Measurements from ENCODE around the gene ANHX. TPM values are rescaled to one million over a fixed set of nuclear protein-coding genes. Genes with fewer than 3 reads are reported as not detected.

ANHX gene
- total RNA-seq, 4 donors from 2014 or later: not detected

- 85 to 100% methylated on average over 1 of the region's 1 CpG for WGBS, 2 donors
- H3K4me3 ChIP-seq (ENCODE audit: low read depth, poor library complexity, severe bottlenecking): no peak overlapping the region
- TF ChIP-seq POLR2A (IDR thresholded peaks at IDR 0.05) (no peak), CTCF (IDR thresholded peaks at IDR 0.05) (no peak)
- intact Hi-C loops (cut with DNase I; ENCODE audit: low total_unique reads): no loop called here
- no peak for DNase-seq (ENCODE audit: low spot score in 2 of 2)
Observed at GRCh38 chr12:133172491-133172890, 63.2 kb downstream of the ANHX start.

Other genes starting within 250 kb of the ANHX start
- 10 to 100 TPM in 3 of 4 donors, 1 to 10 TPM in 1; 5.7 to 16.8 (median 14.1) TPM for gene ZNF26, start 249.5 kb downstream of the ANHX start, total RNA-seq
- 10 to 100 TPM; 15.7 to 18.9 (median 16.4) TPM for gene ZNF84, start 198.4 kb downstream of the ANHX start, total RNA-seq
- gene ZNF140, start 155.0 kb downstream of the ANHX start, total RNA-seq: 10 to 100 TPM; 10.3 to 21.5 (median 18.5) TPM
- gene ZNF891, start 105.6 kb downstream of the ANHX start, total RNA-seq: 1 to 10 TPM; 1.0 to 1.6 (median 1.4) TPM
- 1 to 10 TPM; 2.2 to 8.8 (median 5.1) TPM for gene ZNF10, start 105.2 kb downstream of the ANHX start, total RNA-seq
- gene ZNF268, start 54.4 kb downstream of the ANHX start, total RNA-seq: 10 to 100 TPM in 3 of 4 donors, 1 to 10 TPM in 1; 7.1 to 24.6 (median 15.4) TPM